Retinal pigment epithelial cell (primary cell): ENCODE measurements around the gene SKAP1.
"Not testable (repeated sequence)": the region's sequence is repeated elsewhere in the genome, so short reads cannot be mapped to it uniquely, and the experiment has no call there.

ENCODE experiments used
- DNase-seq: peaks from one replicate; pipeline ENCODE4 v3.0.0-alpha.2; 2010; ENCODE audit warnings: low read depth
- H3K4me3 ChIP-seq: 2 replicates; pipeline ENCODE4 v1.5.1; 2011; ENCODE audit warnings: mild to moderate bottlenecking, low read length, control low read depth, moderate library complexity
- TF ChIP-seq, protein P1 (sequence below): conservative IDR thresholded peaks from 2 replicates; pipeline ENCODE4 v1.5.1; 2011; ENCODE audit warnings: low read depth, low read length, control low read depth, inconsistent platforms

Gene SKAP1

DNA sequence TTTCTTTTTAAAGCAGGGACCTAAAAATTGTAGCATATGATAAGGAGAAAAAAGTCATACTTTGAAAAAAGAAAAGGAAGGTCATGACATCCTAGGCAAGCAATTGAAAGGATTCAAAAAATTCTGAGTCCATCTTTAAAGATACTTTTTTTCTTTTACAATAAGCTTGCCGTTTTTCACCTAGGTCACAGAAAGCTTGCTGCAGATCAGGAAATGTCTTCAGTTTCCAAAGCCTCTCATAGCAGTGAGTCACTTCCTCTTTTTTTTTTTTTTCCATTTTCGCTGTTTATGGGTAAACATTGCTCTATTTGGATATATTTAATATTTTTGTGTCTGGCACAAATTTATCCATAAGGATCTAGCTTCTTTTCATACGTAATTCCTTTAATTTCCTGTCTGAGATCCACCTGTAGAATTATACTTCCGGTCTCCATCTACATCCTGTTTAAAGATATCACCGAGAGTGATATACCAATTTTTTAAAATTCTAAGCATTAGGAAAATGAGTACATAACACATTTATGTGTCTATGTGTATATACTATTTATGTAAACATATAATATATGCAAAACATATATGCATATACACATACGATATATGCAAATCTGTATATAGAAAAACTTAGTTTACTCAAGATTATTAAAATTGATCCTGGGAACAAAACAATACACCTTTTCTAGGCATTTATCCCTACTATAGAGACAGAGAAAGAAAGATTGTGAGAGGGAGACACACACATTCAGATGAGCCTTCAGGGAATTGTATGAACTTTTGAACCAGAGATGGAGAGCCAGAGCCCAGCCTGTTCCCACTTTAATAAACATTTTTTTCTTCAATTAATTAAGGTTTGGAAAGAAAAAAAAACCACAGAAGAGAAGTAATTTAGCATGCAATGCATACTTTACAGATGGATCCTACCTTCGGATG, 134.4 kb downstream of the SKAP1 start:
- no peak for DNase-seq
- H3K4me3 ChIP-seq: no peak overlapping the region
- TF ChIP-seq, protein P1, sequence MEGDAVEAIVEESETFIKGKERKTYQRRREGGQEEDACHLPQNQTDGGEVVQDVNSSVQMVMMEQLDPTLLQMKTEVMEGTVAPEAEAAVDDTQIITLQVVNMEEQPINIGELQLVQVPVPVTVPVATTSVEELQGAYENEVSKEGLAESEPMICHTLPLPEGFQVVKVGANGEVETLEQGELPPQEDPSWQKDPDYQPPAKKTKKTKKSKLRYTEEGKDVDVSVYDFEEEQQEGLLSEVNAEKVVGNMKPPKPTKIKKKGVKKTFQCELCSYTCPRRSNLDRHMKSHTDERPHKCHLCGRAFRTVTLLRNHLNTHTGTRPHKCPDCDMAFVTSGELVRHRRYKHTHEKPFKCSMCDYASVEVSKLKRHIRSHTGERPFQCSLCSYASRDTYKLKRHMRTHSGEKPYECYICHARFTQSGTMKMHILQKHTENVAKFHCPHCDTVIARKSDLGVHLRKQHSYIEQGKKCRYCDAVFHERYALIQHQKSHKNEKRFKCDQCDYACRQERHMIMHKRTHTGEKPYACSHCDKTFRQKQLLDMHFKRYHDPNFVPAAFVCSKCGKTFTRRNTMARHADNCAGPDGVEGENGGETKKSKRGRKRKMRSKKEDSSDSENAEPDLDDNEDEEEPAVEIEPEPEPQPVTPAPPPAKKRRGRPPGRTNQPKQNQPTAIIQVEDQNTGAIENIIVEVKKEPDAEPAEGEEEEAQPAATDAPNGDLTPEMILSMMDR: no peak

DNA sequence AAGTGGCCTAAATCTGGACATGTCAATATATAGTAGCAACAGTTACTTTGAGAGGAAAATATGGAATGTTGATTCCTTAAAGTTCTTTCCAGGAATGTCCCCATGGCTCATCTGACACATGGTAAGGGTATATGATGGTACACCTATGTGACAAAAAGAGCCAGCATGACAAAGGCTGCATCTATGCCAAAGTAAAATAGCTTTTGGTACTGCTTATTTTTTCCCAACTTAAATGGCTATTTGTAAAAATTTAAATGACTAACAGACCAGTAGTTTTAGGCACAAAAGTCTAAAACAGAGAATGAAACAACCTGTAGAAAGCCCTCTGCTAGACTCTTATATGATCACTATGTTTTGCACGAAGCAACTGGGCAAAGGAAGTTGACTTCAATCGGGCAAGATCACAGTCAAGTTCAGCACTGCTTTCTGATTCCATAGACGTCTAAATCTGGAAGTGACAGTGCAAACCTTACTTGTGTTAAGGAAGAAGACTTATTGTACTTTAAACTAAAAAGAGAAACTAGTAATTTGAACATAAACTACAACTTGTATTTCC, 135.1 kb downstream of the SKAP1 start:
- H3K4me3 ChIP-seq: no peak overlapping the region
- DNase-seq: no peak
- TF ChIP-seq, protein P1: no peak

DNA sequence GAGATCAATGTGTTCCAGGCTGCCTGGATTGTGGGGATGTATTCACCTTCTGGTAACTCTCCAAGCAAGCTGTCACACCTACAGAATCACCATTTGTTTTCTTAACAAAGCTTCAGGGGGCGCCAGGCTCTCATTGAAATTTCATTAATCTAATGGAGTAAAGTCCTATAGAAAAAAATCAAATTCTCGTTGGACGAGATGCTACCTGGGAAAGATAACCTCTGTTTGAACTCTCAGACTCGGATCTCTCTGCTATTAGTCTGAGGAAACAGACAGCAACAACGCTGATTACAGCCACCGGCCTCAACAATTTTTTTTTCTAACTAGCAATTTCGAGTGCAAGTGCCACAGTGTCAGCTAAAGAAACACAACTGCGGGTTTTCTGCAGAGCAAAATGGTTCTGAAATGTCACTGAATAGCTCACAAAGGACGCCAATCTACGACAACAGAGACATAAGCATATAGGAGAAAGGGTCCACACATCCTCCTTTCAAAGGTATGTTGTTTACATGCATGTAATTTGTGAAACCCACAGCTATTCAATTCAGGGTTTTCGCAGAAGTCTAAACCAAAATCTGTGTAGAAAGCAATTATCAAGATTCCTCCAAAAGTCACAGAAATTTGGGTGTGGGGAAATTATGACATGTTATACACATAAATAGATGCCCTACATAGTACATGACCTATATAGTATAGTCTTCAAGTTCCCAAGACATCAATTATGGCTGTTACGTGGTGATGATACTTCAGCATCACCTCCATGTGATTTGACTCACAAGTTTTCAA, 135.8 kb downstream of the SKAP1 start:
- TF ChIP-seq, protein P1: peak; percentile 7
- H3K4me3 ChIP-seq: no peak overlapping the region
- no peak for DNase-seq

DNA sequence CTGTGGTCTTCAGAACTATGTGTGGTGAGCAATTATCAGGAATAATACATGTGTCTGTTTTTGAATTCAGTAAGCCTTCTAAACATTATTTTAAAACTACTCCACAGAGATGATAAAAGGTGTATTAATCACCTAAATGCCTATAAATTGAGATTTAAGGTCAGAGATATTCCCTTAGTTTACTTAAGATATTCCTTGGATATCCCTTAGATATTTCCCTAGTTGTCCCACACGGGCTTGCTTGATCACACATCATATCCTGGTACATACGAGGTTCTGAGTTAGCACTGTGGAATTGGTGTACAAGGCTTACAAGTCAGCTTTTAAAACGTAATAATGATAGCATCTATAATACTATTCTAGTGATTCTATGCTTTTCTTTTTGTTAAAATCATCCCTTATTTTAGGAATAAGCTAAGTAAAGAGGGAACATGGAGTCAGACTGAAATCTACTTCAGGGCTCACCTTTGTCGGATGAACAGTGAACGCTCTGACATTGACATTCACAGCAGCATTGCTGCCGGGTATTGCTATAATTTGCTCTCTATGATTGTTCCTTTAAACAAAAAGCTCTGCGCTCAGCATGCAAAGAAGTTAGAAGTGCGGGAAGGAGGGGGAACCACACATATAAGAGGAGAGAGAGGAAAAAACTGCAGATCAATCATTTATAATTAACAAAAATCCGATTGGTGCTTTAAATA, 136.5 kb downstream of the SKAP1 start:
- DNase-seq: no peak
- H3K4me3 ChIP-seq: no peak overlapping the region
- TF ChIP-seq, protein P1: no peak

DNA sequence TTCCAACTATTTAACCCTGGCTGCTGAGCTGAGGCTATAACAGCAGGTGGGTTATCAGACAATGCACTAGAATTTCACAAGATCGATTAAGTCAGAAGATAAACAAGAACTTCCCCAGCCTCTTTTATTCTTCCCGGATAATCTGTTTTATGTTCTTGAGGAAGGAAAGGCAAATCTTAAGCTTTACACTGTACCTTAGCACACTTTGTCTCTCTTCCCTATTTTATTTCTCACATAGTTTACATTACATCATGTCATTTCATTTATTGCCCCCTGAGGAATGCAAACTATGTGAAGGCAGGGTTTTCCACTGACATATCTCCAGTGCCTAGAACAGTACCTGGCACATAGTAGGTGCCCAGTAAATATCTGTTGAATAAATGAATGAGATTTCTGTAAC, 139.6 kb downstream of the SKAP1 start:
- TF ChIP-seq, protein P1: no peak
- DNase-seq: no peak
- no peak overlapping the region for H3K4me3 ChIP-seq

DNA sequence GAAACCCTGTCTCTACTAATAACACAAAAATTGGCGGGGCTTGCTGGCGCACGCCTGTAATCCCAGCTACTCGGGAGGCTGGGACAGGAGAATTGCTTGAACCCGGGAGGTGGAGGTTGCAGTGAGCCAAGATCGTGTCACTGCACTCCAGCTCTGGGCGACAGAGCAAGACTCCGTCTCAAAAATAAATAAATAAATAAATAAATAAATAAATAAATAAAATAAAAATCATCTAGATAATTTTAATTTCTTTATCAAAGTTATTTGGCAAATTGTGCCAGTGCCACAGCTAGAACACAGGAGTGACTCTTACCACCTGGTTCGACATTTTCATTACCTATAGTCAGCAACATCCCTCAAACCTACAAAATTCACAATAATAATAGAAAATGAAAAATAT, 143.1 kb downstream of the SKAP1 start:
- not testable (repeated sequence) for DNase-seq, H3K4me3 ChIP-seq

DNA sequence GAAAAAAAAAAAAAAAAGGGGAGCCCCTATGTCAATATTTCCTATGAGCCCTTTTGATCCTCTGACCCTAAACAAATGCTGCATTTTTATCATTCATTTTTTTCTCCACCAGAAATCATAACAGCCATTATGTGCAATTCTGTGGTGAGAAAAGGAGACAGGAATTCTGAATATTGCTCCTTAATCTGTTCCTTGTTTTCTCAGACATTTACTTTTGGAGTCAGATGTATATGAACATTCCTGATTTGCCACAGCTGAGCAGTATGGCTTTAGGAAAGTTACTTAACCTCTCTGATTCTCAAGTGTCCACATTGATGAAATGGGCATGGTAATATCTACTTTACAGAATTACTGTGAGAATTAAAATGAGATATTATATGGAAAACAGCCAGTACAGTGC, 144.4 kb downstream of the SKAP1 start:
- no peak for DNase-seq
- TF ChIP-seq, protein P1: no peak
- no peak overlapping the region for H3K4me3 ChIP-seq
